ENCODE measurements around the gene NTNG2. TPM values are rescaled to one million over a fixed set of nuclear protein-coding genes. Genes with fewer than 3 reads are reported as not detected.

NTNG2 gene
- total and polyA plus RNA-seq, 10 of the 15 experiments (the other 5 are each of a cell fraction or from before 2014, with no cell fraction given) = 0.37 to 0.79 (median 0.45) TPM; not detected in 6

DNA sequence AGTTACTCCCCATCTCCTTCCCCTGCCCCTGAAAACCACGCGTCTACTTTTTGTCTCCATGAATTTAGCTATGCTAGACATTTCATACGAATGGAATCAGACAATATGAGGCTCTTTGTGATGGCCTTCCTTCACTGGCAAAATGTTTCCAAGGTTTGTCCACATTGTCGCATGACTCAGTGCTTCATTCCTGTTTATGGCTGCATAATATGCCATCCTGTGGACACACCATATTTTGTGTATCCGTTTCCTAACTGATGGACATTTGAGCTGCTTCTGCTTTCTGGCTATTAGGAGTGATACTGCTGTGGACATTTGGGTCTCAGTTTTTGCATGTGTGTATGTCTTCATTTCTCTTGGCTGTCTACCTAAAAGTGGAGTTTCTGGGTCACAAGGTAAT, 14.5 kb downstream of the NTNG2 start (continued):
- TF ChIP-seq, protein P1, sequence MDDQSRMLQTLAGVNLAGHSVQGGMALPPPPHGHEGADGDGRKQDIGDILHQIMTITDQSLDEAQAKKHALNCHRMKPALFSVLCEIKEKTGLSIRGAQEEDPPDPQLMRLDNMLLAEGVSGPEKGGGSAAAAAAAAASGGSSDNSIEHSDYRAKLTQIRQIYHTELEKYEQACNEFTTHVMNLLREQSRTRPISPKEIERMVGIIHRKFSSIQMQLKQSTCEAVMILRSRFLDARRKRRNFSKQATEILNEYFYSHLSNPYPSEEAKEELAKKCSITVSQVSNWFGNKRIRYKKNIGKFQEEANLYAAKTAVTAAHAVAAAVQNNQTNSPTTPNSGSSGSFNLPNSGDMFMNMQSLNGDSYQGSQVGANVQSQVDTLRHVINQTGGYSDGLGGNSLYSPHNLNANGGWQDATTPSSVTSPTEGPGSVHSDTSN (IDR thresholded peaks at IDR 0.05; ENCODE audit: insufficient replicate concordance, low read depth, low read length) = no peak
- TF ChIP-seq, protein P2, sequence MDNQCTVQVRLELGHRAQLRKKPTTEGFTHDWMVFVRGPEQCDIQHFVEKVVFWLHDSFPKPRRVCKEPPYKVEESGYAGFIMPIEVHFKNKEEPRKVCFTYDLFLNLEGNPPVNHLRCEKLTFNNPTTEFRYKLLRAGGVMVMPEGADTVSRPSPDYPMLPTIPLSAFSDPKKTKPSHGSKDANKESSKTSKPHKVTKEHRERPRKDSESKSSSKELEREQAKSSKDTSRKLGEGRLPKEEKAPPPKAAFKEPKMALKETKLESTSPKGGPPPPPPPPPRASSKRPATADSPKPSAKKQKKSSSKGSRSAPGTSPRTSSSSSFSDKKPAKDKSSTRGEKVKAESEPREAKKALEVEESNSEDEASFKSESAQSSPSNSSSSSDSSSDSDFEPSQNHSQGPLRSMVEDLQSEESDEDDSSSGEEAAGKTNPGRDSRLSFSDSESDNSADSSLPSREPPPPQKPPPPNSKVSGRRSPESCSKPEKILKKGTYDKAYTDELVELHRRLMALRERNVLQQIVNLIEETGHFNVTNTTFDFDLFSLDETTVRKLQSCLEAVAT (IDR thresholded peaks at IDR 0.05) = no peak
- TF ChIP-seq, protein P3, sequence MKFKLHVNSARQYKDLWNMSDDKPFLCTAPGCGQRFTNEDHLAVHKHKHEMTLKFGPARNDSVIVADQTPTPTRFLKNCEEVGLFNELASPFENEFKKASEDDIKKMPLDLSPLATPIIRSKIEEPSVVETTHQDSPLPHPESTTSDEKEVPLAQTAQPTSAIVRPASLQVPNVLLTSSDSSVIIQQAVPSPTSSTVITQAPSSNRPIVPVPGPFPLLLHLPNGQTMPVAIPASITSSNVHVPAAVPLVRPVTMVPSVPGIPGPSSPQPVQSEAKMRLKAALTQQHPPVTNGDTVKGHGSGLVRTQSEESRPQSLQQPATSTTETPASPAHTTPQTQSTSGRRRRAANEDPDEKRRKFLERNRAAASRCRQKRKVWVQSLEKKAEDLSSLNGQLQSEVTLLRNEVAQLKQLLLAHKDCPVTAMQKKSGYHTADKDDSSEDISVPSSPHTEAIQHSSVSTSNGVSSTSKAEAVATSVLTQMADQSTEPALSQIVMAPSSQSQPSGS (IDR thresholded peaks at IDR 0.05; ENCODE audit: low read length) = no peak

DNA sequence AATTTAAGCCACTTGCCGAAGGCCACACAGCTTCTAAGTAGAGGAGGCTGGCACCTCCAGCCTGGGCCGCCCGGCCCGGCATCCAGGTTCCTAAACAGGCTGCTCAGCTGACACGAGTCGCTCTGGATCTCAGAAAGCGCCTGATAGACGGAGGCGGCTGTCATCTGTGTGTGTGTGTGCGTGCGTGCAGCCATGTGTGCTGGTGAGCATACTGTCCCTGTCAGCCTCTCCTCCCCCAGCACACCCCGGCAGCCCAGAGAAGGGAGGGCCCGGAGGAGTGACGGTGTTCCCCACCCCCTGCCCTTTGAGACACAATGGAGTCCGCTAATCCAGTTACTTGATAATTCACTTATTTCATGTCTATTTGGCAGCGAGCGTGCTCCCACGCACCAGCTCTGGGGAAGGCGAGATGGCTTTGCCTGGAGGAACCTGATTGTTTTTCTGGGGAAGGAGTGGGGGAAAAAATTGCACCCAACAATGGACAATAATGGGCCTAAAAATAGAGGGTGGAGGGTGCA, 20.0 kb downstream of the NTNG2 start:
- intact Hi-C loops (cut with micrococcal nuclease; ENCODE audit: unreplicated experiment) = no loop called here
- ATAC-seq (no peak), FAIRE-seq (no peak), DNase-seq (ENCODE audit: low read depth, low spot score) (no peak)
- Histone ChIP-seq H3K9ac (ENCODE audit: control insufficient read depth, insufficient read depth, low read length) (no peak overlapping the region), H3K4me2 (ENCODE audit: control insufficient read depth, insufficient read depth) (no peak overlapping the region), H2AFZ (ENCODE audit: control insufficient read depth, low read depth, low read length) (no peak overlapping the region), H3K27me3 (replicated peaks in 1 of 2; ENCODE audit: control insufficient read depth in 2 of 2, insufficient read depth in 2 of 2, low read length in 1 of 2) (peaks cover 1 to 4% of the 10 kb centered on the region in 2 experiments; a peak in 2 of 4 replicates), H3K79me2 (ENCODE audit: control insufficient read depth, insufficient read depth, low read length) (no peaks in the 10 kb centered on the region), H3K4me1 (ENCODE audit: control insufficient read depth, insufficient read depth, low read length) (peaks cover 4% of the 10 kb centered on the region), H3K36me3 (ENCODE audit: control insufficient read depth in 2 of 2, insufficient read depth in 2 of 2, low read length in 1 of 2) (no peaks in the 10 kb centered on the region), H4K20me1 (ENCODE audit: control insufficient read depth, insufficient read depth) (no peaks in the 10 kb centered on the region), H3K4me3 (no peak overlapping the region), H3K9me3 (replicated peaks; ENCODE audit: control insufficient read depth, insufficient read depth, low read length) (no peaks in the 10 kb centered on the region), H3K27ac (ENCODE audit: control insufficient read depth, insufficient read depth) (no peak overlapping the region)
- POLR2A ChIA-PET = no interaction called here
- no TSS peak for BruUV-seq (replicated peaks)
- SMC1A ChIA-PET (ENCODE audit: uncharacterized antibody, unreplicated experiment) = no interaction called here
- in situ Hi-C loops (cut with MboI) = no loop called here
- RAD21 ChIA-PET (ENCODE audit: unreplicated experiment) = no interaction called here
- CTCF ChIA-PET = interaction anchor here (1.0 to 1.3 kb wide), 2 partner anchors 12 to 54 kb away, joined by 4 to 5 read pairs; no protein-coding TSS in a partner anchor
- WGBS (ENCODE audit: insufficient coverage, insufficient replicate concordance, low lambda C conversion rate, missing lambda C conversion rate) = 57% methylated on average over 19 of the region's 19 CpGs
- TF ChIP-seq IKZF1 (conservative IDR thresholded peaks at IDR 0.05) (no peak), CHD4 (IDR thresholded peaks at IDR 0.05) (no peak), BCL11A (IDR thresholded peaks at IDR 0.05; ENCODE audit: low read depth, low read length) (no peak), JUND (IDR thresholded peaks at IDR 0.05; ENCODE audit: low read depth, low read length) (no peak), CHD1 (IDR thresholded peaks at IDR 0.05; ENCODE audit: low read depth, low read length) (no peak), WRNIP1 (IDR thresholded peaks at IDR 0.05; ENCODE audit: borderline replicate concordance, low read depth, low read length) (no peak), SRF (IDR thresholded peaks at IDR 0.05; ENCODE audit: low read depth in 2 of 2, low read length in 2 of 2) (no peak), BMI1 (IDR thresholded peaks at IDR 0.05; ENCODE audit: borderline replicate concordance) (no peak), GABPA (IDR thresholded peaks at IDR 0.05; ENCODE audit: low read depth) (no peak), PAX5 (IDR thresholded peaks at IDR 0.05; ENCODE audit: borderline replicate concordance, low read depth, low read length) (no peak), HCFC1 (IDR thresholded peaks at IDR 0.05; ENCODE audit: low read length) (no peak), FOXM1 (IDR thresholded peaks at IDR 0.05; ENCODE audit: low read depth, low read length) (no peak), MTA2 (IDR thresholded peaks at IDR 0.05; ENCODE audit: low read depth) (no peak)
- TF ChIP-seq, protein P4, sequence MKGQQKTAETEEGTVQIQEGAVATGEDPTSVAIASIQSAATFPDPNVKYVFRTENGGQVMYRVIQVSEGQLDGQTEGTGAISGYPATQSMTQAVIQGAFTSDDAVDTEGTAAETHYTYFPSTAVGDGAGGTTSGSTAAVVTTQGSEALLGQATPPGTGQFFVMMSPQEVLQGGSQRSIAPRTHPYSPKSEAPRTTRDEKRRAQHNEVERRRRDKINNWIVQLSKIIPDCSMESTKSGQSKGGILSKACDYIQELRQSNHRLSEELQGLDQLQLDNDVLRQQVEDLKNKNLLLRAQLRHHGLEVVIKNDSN (IDR thresholded peaks at IDR 0.05; ENCODE audit: borderline replicate concordance, extremely low read length, insufficient read depth, low read depth, low read length) = no peak
- TF ChIP-seq, protein P5, sequence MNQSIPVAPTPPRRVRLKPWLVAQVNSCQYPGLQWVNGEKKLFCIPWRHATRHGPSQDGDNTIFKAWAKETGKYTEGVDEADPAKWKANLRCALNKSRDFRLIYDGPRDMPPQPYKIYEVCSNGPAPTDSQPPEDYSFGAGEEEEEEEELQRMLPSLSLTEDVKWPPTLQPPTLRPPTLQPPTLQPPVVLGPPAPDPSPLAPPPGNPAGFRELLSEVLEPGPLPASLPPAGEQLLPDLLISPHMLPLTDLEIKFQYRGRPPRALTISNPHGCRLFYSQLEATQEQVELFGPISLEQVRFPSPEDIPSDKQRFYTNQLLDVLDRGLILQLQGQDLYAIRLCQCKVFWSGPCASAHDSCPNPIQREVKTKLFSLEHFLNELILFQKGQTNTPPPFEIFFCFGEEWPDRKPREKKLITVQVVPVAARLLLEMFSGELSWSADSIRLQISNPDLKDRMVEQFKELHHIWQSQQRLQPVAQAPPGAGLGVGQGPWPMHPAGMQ (IDR thresholded peaks at IDR 0.05; ENCODE audit: borderline replicate concordance) = no peak
